ENCODE results near the gene POU2F2. TPM values are rescaled to one million over a fixed set of nuclear protein-coding genes. Genes with fewer than 3 reads are reported as not detected.

The POU2F2 gene
- total RNA-seq, 2 donors from 2014 or later, result 0.11 to 0.83 TPM

- Histone ChIP-seq H3K9me3 (no peaks in the 10 kb centered on the region), H3K36me3 (no peaks in the 10 kb centered on the region), H3K4me3 (no peak overlapping the region), H3K27ac (no peak overlapping the region), H3K27me3 (peaks cover 0 to 6% of the 10 kb centered on the region in 2 donors), H3K4me1 (peaks cover 0 to 20% of the 10 kb centered on the region in 2 donors)
- no peak for TF ChIP-seq CTCF (IDR thresholded peaks at IDR 0.05)
- no peak for DNase-seq (ENCODE audit: low spot score)
Measured at GRCh38 chr19:42091300-42091699, 40.9 kb downstream of the POU2F2 start.

GRCh38 chr19:42090672-42091071 lies 41.6 kb downstream of the POU2F2 start:
- H3K4me3 ChIP-seq, result no peak overlapping the region
- DNase-seq (ENCODE audit: low spot score), result no peak
- TF ChIP-seq CTCF (IDR thresholded peaks at IDR 0.05), result no peak
- no peaks in the 10 kb centered on the region for H3K36me3 ChIP-seq
- peaks cover 0 to 15% of the 10 kb centered on the region in 2 donors for H3K4me1 ChIP-seq
- H3K27ac ChIP-seq, result no peak overlapping the region
- peaks cover 0 to 2% of the 10 kb centered on the region in 2 donors for H3K27me3 ChIP-seq
- no peaks in the 10 kb centered on the region for H3K9me3 ChIP-seq

DNA sequence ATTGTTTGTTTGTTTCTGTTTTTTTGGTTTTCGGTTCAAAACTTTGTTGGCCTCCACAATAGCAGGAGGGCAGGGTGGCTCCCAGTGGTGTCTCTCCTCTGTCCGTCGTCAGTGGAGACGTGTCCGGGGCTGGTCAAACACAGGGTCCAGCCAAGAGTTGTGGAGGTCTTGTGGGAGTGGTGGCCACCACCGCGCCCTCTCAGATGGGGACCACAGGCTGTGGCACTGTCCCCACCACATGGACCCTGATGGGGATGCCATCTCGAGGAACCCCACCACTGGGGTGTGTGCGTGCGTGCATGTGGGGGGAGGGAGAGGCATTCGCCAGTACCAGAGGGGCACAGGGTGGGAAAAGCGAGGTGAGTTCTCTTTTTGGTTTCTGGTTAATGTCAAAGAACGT lies 42.5 kb downstream of the POU2F2 start:
- Histone ChIP-seq H3K27ac (no peak overlapping the region), H3K4me1 (peaks cover 0 to 14% of the 10 kb centered on the region in 2 donors), H3K36me3 (no peaks in the 10 kb centered on the region), H3K4me3 (no peak overlapping the region), H3K9me3 (no peaks in the 10 kb centered on the region), H3K27me3 (no peaks in the 10 kb centered on the region)
- no peak for TF ChIP-seq CTCF (IDR thresholded peaks at IDR 0.05)
- no peak for DNase-seq (ENCODE audit: low spot score)

GRCh38 chr19:42089191-42089750 lies 43.0 kb downstream of the POU2F2 start:
- H3K36me3 ChIP-seq, result no peaks in the 10 kb centered on the region
- no peaks in the 10 kb centered on the region for H3K27me3 ChIP-seq
- H3K4me1 ChIP-seq, result peaks cover 0 to 14% of the 10 kb centered on the region in 2 donors
- H3K9me3 ChIP-seq, result no peaks in the 10 kb centered on the region
- no peak for DNase-seq (ENCODE audit: low spot score)
- peak overlapping the region; percentile 1 to 46 for H3K27ac ChIP-seq
- TF ChIP-seq CTCF (IDR thresholded peaks at IDR 0.05), result no peak
- no peak overlapping the region for H3K4me3 ChIP-seq

GRCh38 chr19:42088471-42089190 lies 43.6 kb downstream of the POU2F2 start:
- no peak for DNase-seq (ENCODE audit: low spot score)
- Histone ChIP-seq H3K4me3 (no peak overlapping the region), H3K27ac (peak overlapping the region; percentile 1 to 46), H3K4me1 (peaks cover 0 to 14% of the 10 kb centered on the region in 2 donors), H3K9me3 (no peaks in the 10 kb centered on the region), H3K27me3 (no peaks in the 10 kb centered on the region), H3K36me3 (peaks cover under 1% of the 10 kb centered on the region)
- TF ChIP-seq CTCF (IDR thresholded peaks at IDR 0.05), result no peak

All from right atrium auricular region (tissue), 2 donors.